Measurements from ENCODE around the gene ARSB.

Gene ARSB

GRCh38 chr5:78903353-78903752, 81.8 kb downstream of the ARSB start:
- no peak overlapping the region for H3K27ac ChIP-seq
- H3K9ac ChIP-seq: no peak overlapping the region
- H3K4me3 ChIP-seq (IDR thresholded peaks at IDR 0.05; ENCODE audit: insufficient read depth, low read depth, low read length): no peak overlapping the region
- H3K4me1 ChIP-seq (ENCODE audit: low read depth, poor library complexity, severe bottlenecking): no peaks in the 10 kb centered on the region
- no peak for TF ChIP-seq CTCF (conservative IDR thresholded peaks at IDR 0.05; ENCODE audit: low read depth, low read length)
- no peaks in the 10 kb centered on the region for H3K27me3 ChIP-seq (ENCODE audit: insufficient read depth, low read depth)
- no peak overlapping the region for H2AFZ ChIP-seq (ENCODE audit: low read depth)
- H3K36me3 ChIP-seq (ENCODE audit: insufficient read depth): no peaks in the 10 kb centered on the region
- H4K20me1 ChIP-seq (ENCODE audit: insufficient read depth): no peaks in the 10 kb centered on the region
- no peak overlapping the region for H3K4me2 ChIP-seq
- H3K79me2 ChIP-seq (ENCODE audit: insufficient read depth, low read depth): no peaks in the 10 kb centered on the region

GRCh38 chr5:78899922-78900362, 85.2 kb downstream of the ARSB start:
- H2AFZ ChIP-seq (ENCODE audit: low read depth): no peak overlapping the region
- peak; percentile 90 for TF ChIP-seq CTCF (conservative IDR thresholded peaks at IDR 0.05; ENCODE audit: low read depth, low read length)
- no peaks in the 10 kb centered on the region for H3K79me2 ChIP-seq (ENCODE audit: insufficient read depth, low read depth)
- no peak overlapping the region for H3K9ac ChIP-seq
- H3K4me1 ChIP-seq (ENCODE audit: low read depth, poor library complexity, severe bottlenecking): peaks cover 5% of the 10 kb centered on the region
- no peak overlapping the region for H3K4me3 ChIP-seq (IDR thresholded peaks at IDR 0.05; ENCODE audit: insufficient read depth, low read depth, low read length)
- H4K20me1 ChIP-seq (ENCODE audit: insufficient read depth): no peaks in the 10 kb centered on the region
- H3K4me2 ChIP-seq: no peak overlapping the region
- H3K27ac ChIP-seq: no peak overlapping the region
- no peaks in the 10 kb centered on the region for H3K27me3 ChIP-seq (ENCODE audit: insufficient read depth, low read depth)
- H3K36me3 ChIP-seq (ENCODE audit: insufficient read depth): no peaks in the 10 kb centered on the region

- H3K4me1 ChIP-seq (ENCODE audit: low read depth, poor library complexity, severe bottlenecking): peaks cover 26% of the 10 kb centered on the region
- no peak overlapping the region for H3K4me2 ChIP-seq
- no peak overlapping the region for H3K4me3 ChIP-seq (IDR thresholded peaks at IDR 0.05; ENCODE audit: insufficient read depth, low read depth, low read length)
- no peak for TF ChIP-seq CTCF (conservative IDR thresholded peaks at IDR 0.05; ENCODE audit: low read depth, low read length)
- H3K27ac ChIP-seq: no peak overlapping the region
- H3K27me3 ChIP-seq (ENCODE audit: insufficient read depth, low read depth): no peaks in the 10 kb centered on the region
- no peak overlapping the region for H2AFZ ChIP-seq (ENCODE audit: low read depth)
- no peaks in the 10 kb centered on the region for H3K36me3 ChIP-seq (ENCODE audit: insufficient read depth)
- H3K79me2 ChIP-seq (ENCODE audit: insufficient read depth, low read depth): no peaks in the 10 kb centered on the region
- H3K9ac ChIP-seq: no peak overlapping the region
- no peaks in the 10 kb centered on the region for H4K20me1 ChIP-seq (ENCODE audit: insufficient read depth)
Measured at GRCh38 chr5:78896132-78896531, 89.0 kb downstream of the ARSB start.

- no peak overlapping the region for H2AFZ ChIP-seq (ENCODE audit: low read depth)
- H3K9ac ChIP-seq: no peak overlapping the region
- peaks cover 26% of the 10 kb centered on the region for H3K4me1 ChIP-seq (ENCODE audit: low read depth, poor library complexity, severe bottlenecking)
- no peak for TF ChIP-seq CTCF (conservative IDR thresholded peaks at IDR 0.05; ENCODE audit: low read depth, low read length)
- H3K79me2 ChIP-seq (ENCODE audit: insufficient read depth, low read depth): no peaks in the 10 kb centered on the region
- no peaks in the 10 kb centered on the region for H4K20me1 ChIP-seq (ENCODE audit: insufficient read depth)
- H3K27me3 ChIP-seq (ENCODE audit: insufficient read depth, low read depth): no peaks in the 10 kb centered on the region
- no peak overlapping the region for H3K4me3 ChIP-seq (IDR thresholded peaks at IDR 0.05; ENCODE audit: insufficient read depth, low read depth, low read length)
- H3K27ac ChIP-seq: no peak overlapping the region
- H3K36me3 ChIP-seq (ENCODE audit: insufficient read depth): no peaks in the 10 kb centered on the region
- H3K4me2 ChIP-seq: no peak overlapping the region
Measured at GRCh38 chr5:78895616-78896015, 89.5 kb downstream of the ARSB start.
